Ovary (tissue), 1 donor: ENCODE results near the gene MCTP1.

Experiments used
- EP300 ChIP-seq: sonication (generic); formaldehyde crosslinking; IDR thresholded peaks from one replicate; pipeline ENCODE4 v1.6.1; 2017; ENCODE audit warnings: antibody characterized with exemption
- POLR2A ChIP-seq: fragments of 450-650 bp; IDR thresholded peaks from one replicate; pipeline ENCODE4 v1.6.1; 2017; ENCODE audit warnings: antibody characterized with exemption, mild to moderate bottlenecking, moderate library complexity

- TF ChIP-seq POLR2A (no peak), EP300 (no peak)
These were observed 40.4 kb downstream of the MCTP1 start for GRCh38 chr5:95244479-95244878.
